ENCODE measurements around the gene MSH5. TPM values are rescaled to one million over a fixed set of nuclear protein-coding genes. Genes with fewer than 3 reads are reported as not detected.

Gene MSH5
- total RNA-seq, 3 donors from 2014 or later (not counting 1 experiment from before 2014, with no cell fraction given), result 28.2 to 44.6 (median 43.7) TPM

- peaks cover 0 to 39% of the 10 kb centered on the region in 2 donors for H3K4me1 Mint-ChIP-seq
- no peak overlapping the region for H3K4me3 ChIP-seq (ENCODE audit: low read length)
- H3K27me3 ChIP-seq (ENCODE audit: control insufficient read depth, insufficient read depth, low read length), result no peaks in the 10 kb centered on the region
- ATAC-seq, result no peak
- no peaks in the 10 kb centered on the region for H3K9me3 ChIP-seq (ENCODE audit: control insufficient read depth, insufficient read depth, low read length)
- 88% methylated on average over 32 of the region's 32 CpGs for WGBS (ENCODE audit: insufficient coverage)
- DNase-seq, result no peak
- intact Hi-C loops (cut with micrococcal nuclease), result no loop called here
- H3K27me3 Mint-ChIP-seq (ENCODE audit: low read depth in 2 of 2), result no peaks in the 10 kb centered on the region
- peak overlapping the region; percentile 60 to 87 for H3K27ac Mint-ChIP-seq
- peaks cover 52% of the 10 kb centered on the region for H3K4me1 ChIP-seq (ENCODE audit: control insufficient read depth, insufficient read depth, low read length)
- H3K9me3 Mint-ChIP-seq, result no peaks in the 10 kb centered on the region
- no peak for TF ChIP-seq CTCF (IDR thresholded peaks at IDR 0.05)
- no peaks in the 10 kb centered on the region for H3K36me3 Mint-ChIP-seq
- peak overlapping the region; percentile 55 for H3K27ac ChIP-seq (ENCODE audit: low read length)
- H3K36me3 ChIP-seq (ENCODE audit: control insufficient read depth, insufficient read depth, low read length), result peaks cover 23% of the 10 kb centered on the region
- H3K4me3 Mint-ChIP-seq, result peak overlapping the region; percentile 50
These were observed 36.1 kb downstream of the MSH5 start for GRCh38 chr6:31775633-31776484.

- Histone ChIP-seq H3K27me3 (ENCODE audit: control insufficient read depth, insufficient read depth, low read length) (no peaks in the 10 kb centered on the region), H3K9me3 (ENCODE audit: control insufficient read depth, insufficient read depth, low read length) (no peaks in the 10 kb centered on the region), H3K36me3 (ENCODE audit: control insufficient read depth, insufficient read depth, low read length) (peaks cover 29% of the 10 kb centered on the region), H3K27ac (ENCODE audit: low read length) (peak overlapping the region; percentile 55), H3K4me3 (ENCODE audit: low read length) (no peak overlapping the region), H3K4me1 (ENCODE audit: control insufficient read depth, insufficient read depth, low read length) (peaks cover 47% of the 10 kb centered on the region)
- ATAC-seq (no peak), DNase-seq (no peak)
- H3K4me1 Mint-ChIP-seq, result peaks cover 0 to 33% of the 10 kb centered on the region in 2 donors
- no peaks in the 10 kb centered on the region for H3K9me3 Mint-ChIP-seq
- no peaks in the 10 kb centered on the region for H3K36me3 Mint-ChIP-seq
- peak overlapping the region; percentile 60 to 87 for H3K27ac Mint-ChIP-seq
- WGBS (ENCODE audit: insufficient coverage), result 28% methylated on average over 14 of the region's 14 CpGs
- TF ChIP-seq CTCF (IDR thresholded peaks at IDR 0.05), result no peak
- H3K27me3 Mint-ChIP-seq (ENCODE audit: low read depth in 2 of 2), result no peaks in the 10 kb centered on the region
- peak overlapping the region; percentile 50 for H3K4me3 Mint-ChIP-seq
- intact Hi-C loops (cut with micrococcal nuclease), result no loop called here
These were observed 36.7 kb downstream of the MSH5 start for GRCh38 chr6:31776485-31776988.

- intact Hi-C loops (cut with micrococcal nuclease), result no loop called here
- 11% methylated on average over 13 of the region's 15 CpGs for WGBS (ENCODE audit: insufficient coverage)
- peak within 1 kb of the TSS; percentile 50 for H3K4me3 Mint-ChIP-seq
- Histone ChIP-seq H3K27ac (ENCODE audit: low read length) (peak within 1 kb of the TSS; percentile 55), H3K27me3 (ENCODE audit: control insufficient read depth, insufficient read depth, low read length) (no peaks in the 10 kb centered on the region), H3K36me3 (ENCODE audit: control insufficient read depth, insufficient read depth, low read length) (peaks cover 35% of the 10 kb centered on the region), H3K9me3 (ENCODE audit: control insufficient read depth, insufficient read depth, low read length) (no peaks in the 10 kb centered on the region), H3K4me1 (ENCODE audit: control insufficient read depth, insufficient read depth, low read length) (peaks cover 42% of the 10 kb centered on the region), H3K4me3 (ENCODE audit: low read length) (no peak within 1 kb of the TSS)
- DNase-seq, result peak; percentile 49 to 77
- H3K27ac Mint-ChIP-seq, result peak within 1 kb of the TSS; percentile 60 to 87
- no peaks in the 10 kb centered on the region for H3K36me3 Mint-ChIP-seq
- peaks cover 0 to 33% of the 10 kb centered on the region in 2 donors for H3K4me1 Mint-ChIP-seq
- peak; percentile 72 to 89 (median 82) for ATAC-seq
- H3K27me3 Mint-ChIP-seq (ENCODE audit: low read depth in 2 of 2), result no peaks in the 10 kb centered on the region
- no peak for TF ChIP-seq CTCF (IDR thresholded peaks at IDR 0.05)
- no peaks in the 10 kb centered on the region for H3K9me3 Mint-ChIP-seq
These were observed 37.3 kb downstream of the MSH5 start, which contains the start of gene VWA7 for GRCh38 chr6:31776989-31777666. TSS of gene VWA7 (minus strand) at chr6:31777328. CDS start at chr6:31776779, 549 bp downstream.
